Upper lobe of right lung (tissue), 1 donor: Measurements from ENCODE around the gene PSPN. TPM values are rescaled to one million over a fixed set of nuclear protein-coding genes. Genes with fewer than 3 reads are reported as not detected.
A peak's percentile ranks its signal among the peaks of the same experiment; 100 is the strongest.

Experiments
- ATAC-seq: fragments of 200-7000 bp; cut with Tn5 transposase; one replicate; pipeline ENCODE4 v1.9.1; 2020; ENCODE audit warnings: mild to moderate bottlenecking, moderate library complexity
- DNase-seq: peaks from one replicate; pipeline ENCODE4 v3.0.0-alpha.2; 2020
- H3K27ac ChIP-seq: fragments of 200-600 bp; one replicate; pipeline ENCODE4 v1.8.0; 2022
- H3K27me3 ChIP-seq: fragments of 200-600 bp; one replicate; pipeline ENCODE4 v1.8.0; 2022; ENCODE audit warnings: mild to moderate bottlenecking
- H3K36me3 ChIP-seq: fragments of 200-600 bp; one replicate; pipeline ENCODE4 v1.8.0; 2022
- H3K4me1 ChIP-seq: fragments of 200-600 bp; one replicate; pipeline ENCODE4 v1.8.0; 2022
- H3K4me3 ChIP-seq: fragments of 200-600 bp; one replicate; pipeline ENCODE4 v1.8.0; 2022; ENCODE audit warnings: mild to moderate bottlenecking
- H3K9me3 ChIP-seq: fragments of 200-600 bp; one replicate; pipeline ENCODE4 v1.8.0; 2022
- CTCF ChIP-seq: fragments of 200-600 bp; IDR thresholded peaks from one replicate; pipeline ENCODE4 v1.8.0; 2022; ENCODE audit warnings: antibody characterized with exemption
- intact Hi-C: fragments of 100-400 bp; cut with DNase I; formaldehyde crosslinking; loops from one replicate; pipeline ENCODE4 v1.11.0; 2022
- total RNA-seq: library from RNA; stranded (reverse); fragmentation: NEBNext Ultra II Directional; extraction: Animal tissue kit (Norgen Biotek cat#: 25700); gene quantifications from one replicate; pipeline ENCODE4 v1.2.1, GENCODE V29; 2021
- donor health status: DM: no; HTN: yes; CAD: no; lungs with severe emphysema.

Gene PSPN
- total RNA-seq, 1 donor from 2014 or later = 1.7 TPM

GRCh38 chr19:6396305-6396704, 20.6 kb upstream of the PSPN start:
- intact Hi-C loops = no loop called here
- TF ChIP-seq CTCF = no peak

GRCh38 chr19:6394831-6395230, 19.1 kb upstream of the PSPN start:
- intact Hi-C loops = no loop called here
- no peak overlapping the region for H3K4me3 ChIP-seq
- no peaks in the 10 kb centered on the region for H3K9me3 ChIP-seq
- H3K27ac ChIP-seq = no peak overlapping the region
- peaks cover 17% of the 10 kb centered on the region for H3K36me3 ChIP-seq
- no peak for ATAC-seq
- no peaks in the 10 kb centered on the region for H3K27me3 ChIP-seq
- peaks cover 10% of the 10 kb centered on the region for H3K4me1 ChIP-seq
- no peak for DNase-seq
- no peak for TF ChIP-seq CTCF

More at GRCh38 chr19:6396305-6396704, 20.6 kb upstream of the PSPN start:
- ATAC-seq (no peak), DNase-seq (no peak)
- H3K27me3 ChIP-seq = no peaks in the 10 kb centered on the region
- H3K9me3 ChIP-seq = no peaks in the 10 kb centered on the region
- peaks cover 10% of the 10 kb centered on the region for H3K4me1 ChIP-seq
- H3K4me3 ChIP-seq = no peak overlapping the region
- peaks cover 5% of the 10 kb centered on the region for H3K36me3 ChIP-seq
- no peak overlapping the region for H3K27ac ChIP-seq

GRCh38 chr19:6393983-6394412, 18.3 kb upstream of the PSPN start:
- Histone ChIP-seq H3K4me3 (peak overlapping the region; percentile 92), H3K36me3 (peaks cover 25% of the 10 kb centered on the region), H3K27ac (peak overlapping the region; percentile 98), H3K9me3 (no peaks in the 10 kb centered on the region), H3K27me3 (no peaks in the 10 kb centered on the region), H3K4me1 (peaks cover 10% of the 10 kb centered on the region)
- intact Hi-C loops = no loop called here
- ATAC-seq = no peak
- no peak for TF ChIP-seq CTCF
- no peak for DNase-seq

- Histone ChIP-seq H3K27ac (peak within 1 kb of the TSS; percentile 98), H3K4me1 (peaks cover 10% of the 10 kb centered on the region), H3K4me3 (peak within 1 kb of the TSS; percentile 92), H3K9me3 (no peaks in the 10 kb centered on the region), H3K27me3 (no peaks in the 10 kb centered on the region), H3K36me3 (peaks cover 32% of the 10 kb centered on the region)
- peak; percentile 25 for TF ChIP-seq CTCF
- peak; percentile 93 for ATAC-seq
- intact Hi-C loops = no loop called here
- peak; percentile 96 for DNase-seq
These were observed 17.6 kb upstream of the PSPN start, which contains the start of gene GTF2F1 for GRCh38 chr19:6393074-6393982. GTF2F1 (minus strand) TSS chr19:6393164; CDS start chr19:6392995, 169 bp downstream.

- Histone ChIP-seq H3K27me3 (no peaks in the 10 kb centered on the region), H3K9me3 (no peaks in the 10 kb centered on the region), H3K27ac (peak overlapping the region; percentile 98), H3K4me3 (peak overlapping the region; percentile 92), H3K36me3 (peaks cover 36% of the 10 kb centered on the region), H3K4me1 (peaks cover 10% of the 10 kb centered on the region)
- DNase-seq = no peak
- no peak for TF ChIP-seq CTCF
- ATAC-seq = no peak
- intact Hi-C loops = no loop called here
These were observed 16.7 kb upstream of the PSPN start for GRCh38 chr19:6392221-6393073.
